PC-3 (cell line): ENCODE measurements around the gene PIK3CG. TPM values are rescaled to one million over a fixed set of nuclear protein-coding genes. Genes with fewer than 3 reads are reported as not detected.

Experiments
- ATAC-seq: fragments of 200-7000 bp; cut with Tn5 transposase; 2 replicates; pipeline ENCODE4 v1.9.1; 2020; ENCODE audit warnings: mild to moderate bottlenecking, moderate library complexity
- BruUV-seq: library from RNA; stranded (reverse); fragments of 400-500 nt; replicated peaks from 2 replicates; lab custom pipeline; 2021; lab: Mats Ljungman, UMichigan
- CTCF ChIA-PET: fragments of 300-600 bp; sonication (Branson Sonifier 250); formaldehyde crosslinking; loops from one replicate; lab custom pipeline; 2022; ENCODE audit warnings: antibody characterized with exemption; lab: Charles Lee
- POLR2A ChIA-PET: fragments of 300-600 bp; sonication (Branson Sonifier 250); formaldehyde crosslinking; loops from one replicate; lab custom pipeline; 2022; ENCODE audit warnings: antibody characterized with exemption; ENCODE audit not compliant: unreplicated experiment; lab: Charles Lee
- DNase-seq: peaks from one replicate; pipeline ENCODE4 v3.0.0-alpha.2; 2015
- H2AFZ ChIP-seq: fragments of 300-600 bp; sonication (generic); 2 replicates; pipeline ENCODE4 v1.6.0; 2016; ENCODE audit warnings: antibody characterized with exemption, low read length
- H3F3A ChIP-seq: fragments of 300-600 bp; sonication (generic); one replicate; pipeline ENCODE4 v1.6.0; 2017; ENCODE audit warnings: antibody characterized with exemption, low read length, control low read depth, mild to moderate bottlenecking; ENCODE audit not compliant: unreplicated experiment
- H3K27ac ChIP-seq: fragments of 300-600 bp; sonication (generic); 2 replicates; pipeline ENCODE4 v1.5.1; 2016; ENCODE audit warnings: mild to moderate bottlenecking, low read length
- H3K27me3 ChIP-seq: fragments of 300-600 bp; sonication (generic); 2 replicates; pipeline ENCODE4 v1.6.1; 2016; ENCODE audit warnings: low read length, mixed read lengths
- H3K36me3 ChIP-seq: fragments of 300-600 bp; sonication (generic); 2 replicates; pipeline ENCODE4 v1.6.1; 2016; ENCODE audit warnings: low read depth, mixed run types, low read length, mixed read lengths
- H3K4me1 ChIP-seq: fragments of 300-600 bp; sonication (generic); 2 replicates; pipeline ENCODE4 v1.5.1; 2016; ENCODE audit warnings: low read length; ENCODE audit not compliant: insufficient read depth
- H3K4me2 ChIP-seq: fragments of 300-600 bp; sonication (generic); 2 replicates; pipeline ENCODE4 v1.6.0; 2016; ENCODE audit warnings: low read length
- H3K4me3 ChIP-seq: fragments of 300-600 bp; sonication (generic); 2 replicates; pipeline ENCODE4 v1.5.1; 2016; ENCODE audit warnings: mild to moderate bottlenecking, low read length, mixed read lengths
- H3K79me2 ChIP-seq: fragments of 300-600 bp; sonication (generic); 2 replicates; pipeline ENCODE4 v1.6.1; 2017; ENCODE audit warnings: low read length, mixed read lengths
- H3K9ac ChIP-seq: fragments of 300-600 bp; sonication (generic); 2 replicates; pipeline ENCODE4 v1.6.0; 2016; ENCODE audit warnings: mild to moderate bottlenecking, low read length
- H3K9me2 ChIP-seq: fragments of 300-600 bp; sonication (generic); replicated peaks from 2 replicates; pipeline ENCODE4 v1.6.1; 2016; ENCODE audit warnings: mixed run types, low read length, mixed read lengths
- H3K9me3 ChIP-seq: fragments of 300-600 bp; sonication (generic); 2 replicates; pipeline ENCODE4 v1.6.1; 2016; ENCODE audit warnings: low read length, mixed read lengths
- H4K20me1 ChIP-seq: fragments of 300-600 bp; sonication (generic); 2 replicates; pipeline ENCODE4 v1.6.1; 2016; ENCODE audit warnings: low read length, mixed read lengths
- CTCF ChIP-seq: fragments of 300-600 bp; sonication (generic); conservative IDR thresholded peaks from 2 replicates; pipeline ENCODE4 v1.5.1; 2017; ENCODE audit warnings: antibody characterized with exemption, low read depth, mild to moderate bottlenecking, low read length
- EZH2 ChIP-seq: fragments of 300-600 bp; sonication (generic); IDR thresholded peaks from one replicate; pipeline ENCODE4 v1.6.1; 2017; ENCODE audit warnings: antibody characterized with exemption, mild to moderate bottlenecking, low read length; ENCODE audit not compliant: unreplicated experiment
- EZH2phosphoT487 ChIP-seq: fragments of 300-600 bp; sonication (generic); IDR thresholded peaks from 2 replicates; pipeline ENCODE4 v1.6.1; 2018; ENCODE audit warnings: mild to moderate bottlenecking, antibody characterized with exemption, low read length, borderline replicate concordance
- intact Hi-C: fragments of 100-400 bp; cut with micrococcal nuclease; formaldehyde crosslinking; loops from 2 replicates; pipeline ENCODE4 v1.9.0; 2023
- total RNA-seq: library from RNA; depleted of rRNA; stranded (reverse); fragments of >200 nt; gene quantifications from 2 replicates; pipeline ENCODE4 v1.2.3, GENCODE V29; 2014

The PIK3CG gene
- total RNA-seq, 1 experiment from 2014 or later: not detected

GRCh38 chr7:106905734-106906133 lies 40.7 kb downstream of the PIK3CG start:
- BruUV-seq: no TSS peak
- ATAC-seq (no peak), DNase-seq (no peak)

GRCh38 chr7:106911959-106912358 lies 46.9 kb downstream of the PIK3CG start:
- DNase-seq: no peak
- CTCF ChIA-PET: no interaction called here

More at GRCh38 chr7:106905734-106906133, 40.7 kb downstream of the PIK3CG start:
- H3K27me3 ChIP-seq: peaks cover 12% of the 10 kb centered on the region; the same call in 1 of the 2 replicates
- no peaks in the 10 kb centered on the region for H3K4me1 ChIP-seq
- no peak overlapping the region for H3K27ac ChIP-seq
- no peak overlapping the region for H2AFZ ChIP-seq
- intact Hi-C loops: no loop called here
- no peaks in the 10 kb centered on the region for H3K9me3 ChIP-seq
- TF ChIP-seq CTCF (no peak), EZH2 (no peak), EZH2phosphoT487 (no peak)
- no peak overlapping the region for H3K4me2 ChIP-seq
- no peak overlapping the region for H3K4me3 ChIP-seq
- H3K9me2 ChIP-seq: no peaks in the 10 kb centered on the region
- H3K79me2 ChIP-seq: no peaks in the 10 kb centered on the region
- no peaks in the 10 kb centered on the region for H3F3A ChIP-seq
- ChIA-PET POLR2A (no interaction called here), CTCF (no interaction called here)
- H3K9ac ChIP-seq: no peak overlapping the region
- H3K36me3 ChIP-seq: no peaks in the 10 kb centered on the region
- no peaks in the 10 kb centered on the region for H4K20me1 ChIP-seq

More at GRCh38 chr7:106911959-106912358, 46.9 kb downstream of the PIK3CG start:
- H3K9me2 ChIP-seq: no peaks in the 10 kb centered on the region
- BruUV-seq: no TSS peak
- H3K27me3 ChIP-seq: peaks cover 28% of the 10 kb centered on the region
- H3K4me2 ChIP-seq: no peak overlapping the region
- no peaks in the 10 kb centered on the region for H3K79me2 ChIP-seq
- H2AFZ ChIP-seq: no peak overlapping the region
- no peak overlapping the region for H3K4me3 ChIP-seq
- no peaks in the 10 kb centered on the region for H3K4me1 ChIP-seq
- no peak for ATAC-seq
- no peaks in the 10 kb centered on the region for H3K9me3 ChIP-seq
- intact Hi-C loops: no loop called here
- H3F3A ChIP-seq: no peaks in the 10 kb centered on the region
- H3K27ac ChIP-seq: no peak overlapping the region
- H4K20me1 ChIP-seq: no peaks in the 10 kb centered on the region
- TF ChIP-seq CTCF (no peak), EZH2phosphoT487 (no peak), EZH2 (no peak)
- POLR2A ChIA-PET: no interaction called here
- no peak overlapping the region for H3K9ac ChIP-seq
- no peaks in the 10 kb centered on the region for H3K36me3 ChIP-seq
